ENCODE data around the gene SLC22A7. TPM values are rescaled to one million over a fixed set of nuclear protein-coding genes. Genes with fewer than 3 reads are reported as not detected.

The SLC22A7 gene
- total and polyA plus RNA-seq, 2 of the 8 experiments (the other 6 are each of a cell fraction or from before 2014, with no cell fraction given) = not detected

DNA sequence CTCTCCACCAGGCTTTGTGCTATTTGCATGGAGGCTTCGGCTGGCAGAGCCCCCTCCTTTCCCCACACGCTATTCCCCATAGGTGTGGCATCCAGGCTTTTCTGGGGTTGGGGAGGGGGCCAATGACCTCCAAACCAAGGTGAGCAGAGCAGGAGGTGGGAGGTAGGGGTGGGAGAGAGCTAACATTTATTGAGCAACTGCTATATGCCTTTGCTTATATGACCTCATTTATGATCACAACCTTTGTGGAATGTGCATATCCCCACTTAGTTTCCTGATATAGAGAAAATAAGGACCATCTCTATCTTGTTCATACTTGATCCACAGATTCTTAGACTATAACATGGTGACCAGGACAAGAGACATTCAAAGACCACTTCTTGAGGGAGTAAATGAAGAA, 17.8 kb upstream of the SLC22A7 start:
- ChIA-PET POLR2A (ENCODE audit: partially characterized antibody) (interaction anchor here (0.8 to 1.1 kb wide), 2 partner anchors 16 to 18 kb away, joined by 3 read pairs; partner anchors contain the start of gene SLC22A7), CTCF (ENCODE audit: partially characterized antibody) (interaction anchor here (1.0 to 3.9 kb wide), 7 partner anchors 9 to 227 kb away, joined by 3 to 20 read pairs (median 3); no protein-coding TSS in a partner anchor)
- Histone ChIP-seq H2BK20ac (ENCODE audit: low read length) (no peak overlapping the region), H2BK5ac (ENCODE audit: low read depth, low read length) (no peak overlapping the region), H2BK12ac (ENCODE audit: low read depth, low read length) (no peak overlapping the region), H4K20me1 (replicated peaks in 1 of 2; ENCODE audit: control insufficient read depth in 1 of 2, insufficient read depth in 2 of 2, low read length in 2 of 2) (no peaks in the 10 kb centered on the region), H3K4me1 (replicated peaks in 1 of 4; ENCODE audit: control insufficient read depth in 3 of 4, insufficient read depth in 4 of 4, low read length in 3 of 4) (peaks cover 4 to 27% (median 17%) of the 10 kb centered on the region in 4 experiments), H4K91ac (replicated peaks; ENCODE audit: insufficient read length, low read length) (no peak overlapping the region), H2BK120ac (replicated peaks; ENCODE audit: low read depth, low read length) (no peak overlapping the region), H3K18ac (ENCODE audit: extremely low read depth, low read length) (no peak overlapping the region), H3K79me2 (ENCODE audit: control insufficient read depth in 1 of 2, insufficient read depth in 2 of 2, low read length in 2 of 2) (no peaks in the 10 kb centered on the region), H3K9me3 (ENCODE audit: insufficient read depth in 2 of 2, low read depth in 1 of 2, low read length in 1 of 2) (no peaks in the 10 kb centered on the region), H4K8ac (ENCODE audit: extremely low read depth, insufficient read depth, low read length) (no peak overlapping the region), H3K4me2 (ENCODE audit: insufficient read depth in 1 of 2, low read depth in 2 of 2, low read length in 2 of 2) (no peak overlapping the region), H3K23me2 (ENCODE audit: low read depth, low read length) (peaks cover 6% of the 10 kb centered on the region), H2AFZ (ENCODE audit: low read length) (no peak overlapping the region), H3K23ac (ENCODE audit: insufficient read length) (no peak overlapping the region), H3K4ac (replicated peaks; ENCODE audit: insufficient read length, low read depth, low read length) (no peak overlapping the region), H3K27ac (ENCODE audit: low read depth, low read length) (no peak overlapping the region), H2BK15ac (ENCODE audit: low read length) (no peak overlapping the region), H3K79me1 (ENCODE audit: low read depth, low read length) (no peaks in the 10 kb centered on the region), H3K27me3 (replicated peaks in 1 of 4; ENCODE audit: control insufficient read depth in 3 of 4, extremely low read depth in 1 of 4, insufficient read depth in 3 of 4, low read length in 3 of 4) (peaks cover 3 to 29% (median 22%) of the 10 kb centered on the region in 4 experiments; a peak in 6 of 7 replicates), H3K56ac (replicated peaks; ENCODE audit: insufficient read length, low read depth, low read length) (no peak overlapping the region), H3K4me3 (ENCODE audit: extremely low read depth in 1 of 4, insufficient read depth in 2 of 4, low read depth in 3 of 4, low read length in 4 of 4) (no peak overlapping the region), H4K5ac (ENCODE audit: insufficient read length, low read depth, low read length) (no peak overlapping the region), H3K36me3 (ENCODE audit: control insufficient read depth in 2 of 4, insufficient read depth in 4 of 4, low read length in 3 of 4) (no peaks in the 10 kb centered on the region), H3K9ac (replicated peaks in 1 of 4; ENCODE audit: extremely low read depth in 1 of 4, low read depth in 3 of 4, low read length in 3 of 4) (no peak overlapping the region), H2AK5ac (ENCODE audit: low read depth, low read length) (no peak overlapping the region), H3K14ac (ENCODE audit: insufficient read length) (no peak overlapping the region)
- DNase-seq (ENCODE audit: low read depth in 1 of 2, low spot score in 2 of 2) = no peak
- 78% methylated on average over 2 of the region's 2 CpGs; no CpG with 5 or more reads in 1 of the 2 experiments for WGBS, 2 experiments (ENCODE audit: extremely low coverage in 1 of 2, insufficient coverage in 1 of 2, insufficient read length in 1 of 2, insufficient replicate concordance in 2 of 2, low coverage in 1 of 2, low lambda C conversion rate in 2 of 2, missing lambda C conversion rate in 1 of 2)
- FAIRE-seq = no peak
- no peak for TF ChIP-seq PHF8 (conservative IDR thresholded peaks at IDR 0.05; ENCODE audit: low read depth, low read length)
- TF ChIP-seq TBP (IDR thresholded peaks at IDR 0.05; ENCODE audit: low read depth, low read length) = no peak
